IPS-18c (cell line): ENCODE results near the gene OSCP1.

Experiments used
- H3K4me3 ChIP-seq: 2 replicates; pipeline ENCODE4 v1.7.0; 2013; ENCODE audit warnings: low read depth, mild to moderate bottlenecking, low read length, moderate library complexity; ENCODE audit not compliant: insufficient read depth
- H3K9me3 ChIP-seq: one replicate; pipeline ENCODE4 v1.6.1; 2013; ENCODE audit warnings: mild to moderate bottlenecking, low read length, moderate library complexity; ENCODE audit not compliant: control insufficient read depth, insufficient read depth

OSCP1 gene

DNA sequence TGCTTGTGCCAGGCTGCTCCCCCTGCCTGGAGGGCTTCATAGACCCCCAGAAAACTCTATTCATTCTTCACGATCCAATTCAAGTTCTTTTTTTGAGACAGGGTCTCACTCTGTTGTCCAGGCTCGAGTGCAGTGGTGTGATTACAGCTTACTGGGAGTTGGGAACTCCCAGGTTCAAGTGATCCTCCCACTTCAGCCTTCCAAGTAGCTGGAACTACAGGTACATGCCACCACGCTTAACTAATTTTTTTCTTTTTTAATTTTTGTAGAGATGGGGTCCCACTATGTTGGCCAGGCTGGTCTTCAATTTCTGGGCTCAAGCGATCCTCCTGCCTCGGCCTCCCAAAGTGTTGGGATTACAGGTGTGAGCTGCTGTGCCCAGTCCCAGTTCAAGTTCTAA is 68.8 kb downstream of the OSCP1 start:
- Histone ChIP-seq H3K4me3 (no peak overlapping the region), H3K9me3 (no peaks in the 10 kb centered on the region)

DNA sequence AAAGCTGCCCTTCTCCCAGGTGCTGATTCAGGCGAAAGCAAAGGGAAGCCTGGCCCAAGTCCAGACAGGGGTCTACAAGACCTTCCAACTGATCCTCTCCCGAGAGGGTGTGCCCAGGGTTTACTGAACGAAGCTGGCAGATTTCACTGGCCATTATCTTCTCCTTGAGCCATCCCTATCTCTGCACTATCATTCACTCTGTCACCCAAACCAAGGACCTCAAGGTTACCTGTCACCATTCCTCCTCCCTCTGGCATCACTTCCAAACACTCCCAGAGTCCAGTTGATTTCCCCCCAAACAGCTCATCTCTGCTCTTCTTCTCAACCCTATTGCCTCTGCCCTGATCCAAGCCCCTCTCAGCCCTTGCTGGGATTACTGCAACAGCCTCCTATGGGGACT is 69.5 kb downstream of the OSCP1 start:
- no peak overlapping the region for H3K4me3 ChIP-seq

GRCh38 chr1:36380143-36380619 is 70.1 kb downstream of the OSCP1 start:
- H3K4me3 ChIP-seq, result no peak overlapping the region
- no peaks in the 10 kb centered on the region for H3K9me3 ChIP-seq

More for the DNA sequence above, 69.5 kb downstream of the OSCP1 start:
- no peaks in the 10 kb centered on the region for H3K9me3 ChIP-seq

GRCh38 chr1:36377791-36378492 is 72.3 kb downstream of the OSCP1 start:
- Histone ChIP-seq H3K4me3 (no peak overlapping the region), H3K9me3 (peaks cover 2% of the 10 kb centered on the region)

GRCh38 chr1:36372617-36373016 is 77.6 kb downstream of the OSCP1 start:
- no peak overlapping the region for H3K4me3 ChIP-seq
- peaks cover 2% of the 10 kb centered on the region for H3K9me3 ChIP-seq

DNA sequence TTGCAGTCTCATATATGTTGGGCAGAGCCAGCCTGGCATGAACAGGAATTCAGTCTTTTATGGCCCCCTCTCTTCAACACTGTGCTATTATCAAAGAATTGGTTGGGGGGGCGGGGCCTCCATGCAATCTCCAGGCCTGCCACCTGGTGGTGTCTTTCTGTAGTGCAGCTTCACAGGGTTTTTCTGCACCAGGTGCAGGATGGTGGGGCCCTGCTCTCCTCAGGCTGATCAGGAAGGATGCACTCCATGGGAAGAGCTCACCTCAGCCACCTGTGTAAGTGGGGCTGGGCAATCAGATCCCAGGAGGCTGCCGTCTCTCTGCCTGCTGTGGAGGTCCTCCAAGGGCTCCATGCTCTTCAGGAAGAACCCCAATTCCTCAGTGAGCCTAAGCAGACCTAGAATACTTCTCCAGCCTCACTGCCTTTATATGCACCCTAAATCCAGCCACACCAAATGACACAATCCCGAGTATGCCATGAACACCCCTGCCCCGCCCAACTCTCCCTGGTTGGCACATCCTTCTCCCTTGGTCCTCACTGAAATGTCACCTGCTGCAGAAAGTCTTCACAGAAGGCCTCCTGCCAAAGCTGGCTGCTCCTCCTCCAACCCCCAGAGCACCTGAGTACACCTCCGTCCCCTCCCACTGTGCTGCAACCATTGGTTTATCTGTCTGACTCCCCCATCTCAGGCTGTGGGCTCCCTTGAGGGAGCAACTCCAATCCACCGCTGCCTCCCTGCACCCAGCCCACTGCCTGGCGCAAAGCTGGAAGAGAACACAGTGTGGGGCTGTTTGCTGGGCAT is 81.0 kb downstream of the OSCP1 start:
- H3K9me3 ChIP-seq, result peaks cover 3% of the 10 kb centered on the region
- no peak overlapping the region for H3K4me3 ChIP-seq
